ENCODE data around the gene SERPINA3.

DNA sequence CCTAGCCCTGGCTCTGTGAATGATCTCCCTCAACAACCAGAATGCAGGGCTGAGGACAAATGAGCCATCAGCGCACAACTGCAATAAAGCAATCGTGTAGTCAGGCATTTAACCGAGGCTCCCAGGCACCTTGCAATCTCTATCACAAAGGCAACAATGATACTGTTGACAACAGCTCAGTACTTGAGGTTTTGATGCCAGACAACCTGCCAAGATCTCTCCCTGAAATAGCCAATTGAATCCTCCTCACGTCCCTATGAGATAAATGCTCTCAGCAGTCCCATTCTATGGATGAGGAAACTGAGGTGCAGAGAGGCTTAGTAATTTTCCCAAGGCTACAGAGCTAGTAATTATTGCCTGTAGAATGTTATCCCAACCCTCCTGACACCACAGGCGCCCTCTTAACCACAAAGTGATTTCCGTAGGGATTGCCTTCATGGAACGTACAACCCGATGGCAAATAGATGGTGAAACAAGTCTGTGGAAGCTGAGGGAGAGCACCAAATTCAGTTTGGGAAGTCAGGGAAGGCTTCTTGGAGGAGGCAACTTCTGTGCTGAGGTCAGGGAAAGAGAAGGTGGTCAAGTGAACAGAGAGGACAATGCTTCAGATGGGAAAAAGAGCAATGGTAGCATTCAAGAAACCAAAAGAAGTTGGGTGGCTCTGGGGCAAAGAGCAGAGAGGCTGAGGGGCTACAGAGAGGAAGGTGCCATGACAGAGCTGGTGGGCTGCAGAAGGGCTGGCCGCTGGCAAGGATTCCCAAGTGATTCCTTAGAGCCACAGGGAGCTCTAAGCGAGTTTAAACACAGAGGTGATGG, 12.6 kb downstream of the SERPINA3 start:
- no peak for TF ChIP-seq POLR2A (IDR thresholded peaks at IDR 0.05)
- TF ChIP-seq, protein P1, sequence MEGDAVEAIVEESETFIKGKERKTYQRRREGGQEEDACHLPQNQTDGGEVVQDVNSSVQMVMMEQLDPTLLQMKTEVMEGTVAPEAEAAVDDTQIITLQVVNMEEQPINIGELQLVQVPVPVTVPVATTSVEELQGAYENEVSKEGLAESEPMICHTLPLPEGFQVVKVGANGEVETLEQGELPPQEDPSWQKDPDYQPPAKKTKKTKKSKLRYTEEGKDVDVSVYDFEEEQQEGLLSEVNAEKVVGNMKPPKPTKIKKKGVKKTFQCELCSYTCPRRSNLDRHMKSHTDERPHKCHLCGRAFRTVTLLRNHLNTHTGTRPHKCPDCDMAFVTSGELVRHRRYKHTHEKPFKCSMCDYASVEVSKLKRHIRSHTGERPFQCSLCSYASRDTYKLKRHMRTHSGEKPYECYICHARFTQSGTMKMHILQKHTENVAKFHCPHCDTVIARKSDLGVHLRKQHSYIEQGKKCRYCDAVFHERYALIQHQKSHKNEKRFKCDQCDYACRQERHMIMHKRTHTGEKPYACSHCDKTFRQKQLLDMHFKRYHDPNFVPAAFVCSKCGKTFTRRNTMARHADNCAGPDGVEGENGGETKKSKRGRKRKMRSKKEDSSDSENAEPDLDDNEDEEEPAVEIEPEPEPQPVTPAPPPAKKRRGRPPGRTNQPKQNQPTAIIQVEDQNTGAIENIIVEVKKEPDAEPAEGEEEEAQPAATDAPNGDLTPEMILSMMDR (IDR thresholded peaks at IDR 0.05), result no peak

All from uterus (tissue), 2 donors.